Osteoblast (primary cell): ENCODE measurements around the gene DISC1. TPM values are rescaled to one million over a fixed set of nuclear protein-coding genes. Genes with fewer than 3 reads are reported as not detected.

Experiments
- DNase-seq: peaks from one replicate; pipeline ENCODE4 v3.0.0; 2011; ENCODE audit warnings: low spot score, mixed read lengths; ENCODE audit not compliant: insufficient read length; ENCODE audit errors: missing footprints
- H2AFZ ChIP-seq: 2 replicates; pipeline ENCODE4 v1.6.0; 2011; ENCODE audit warnings: mild to moderate bottlenecking, low read length
- H3K27ac ChIP-seq: 2 replicates; pipeline ENCODE4 v1.5.1; 2011; ENCODE audit warnings: mild to moderate bottlenecking, low read depth, low read length, moderate library complexity
- H3K27me3 ChIP-seq: 2 replicates; pipeline ENCODE4 v1.6.0; 2012; ENCODE audit warnings: mild to moderate bottlenecking, control low read depth, inconsistent platforms, low read length, moderate library complexity; ENCODE audit not compliant: insufficient read depth
- H3K36me3 ChIP-seq: 2 replicates; pipeline ENCODE4 v1.5.1; 2011; ENCODE audit warnings: mild to moderate bottlenecking, low read length, control low read depth, moderate library complexity; ENCODE audit not compliant: insufficient read depth
- H3K4me1 ChIP-seq: 2 replicates; pipeline ENCODE4 v1.5.1; 2011; ENCODE audit warnings: mild to moderate bottlenecking, low read length, control low read depth, moderate library complexity; ENCODE audit not compliant: insufficient read depth
- H3K4me2 ChIP-seq: 2 replicates; pipeline ENCODE4 v1.6.0; 2011; ENCODE audit warnings: mild to moderate bottlenecking, low read length; ENCODE audit not compliant: insufficient read depth
- H3K4me3 ChIP-seq: fragments of 200-600 bp; sonication (generic); 3 replicates; pipeline ENCODE4 v1.5.1; 2012; ENCODE audit warnings: mild to moderate bottlenecking, low read length, inconsistent platforms; ENCODE audit not compliant: insufficient read depth
- H3K79me2 ChIP-seq: 2 replicates; pipeline ENCODE4 v1.6.0; 2012; ENCODE audit warnings: mild to moderate bottlenecking, low read length, control low read depth, inconsistent platforms; ENCODE audit not compliant: insufficient read depth
- H3K9me3 ChIP-seq: 2 replicates; pipeline ENCODE4 v1.5.1; 2011; ENCODE audit warnings: low read depth, low read length, control low read depth
- H4K20me1 ChIP-seq: 2 replicates; pipeline ENCODE4 v1.6.0; 2012; ENCODE audit warnings: mild to moderate bottlenecking, low read length, control low read depth; ENCODE audit not compliant: insufficient read depth
- total RNA-seq: library from RNA; depleted of rRNA; stranded (reverse); fragments of >200 nt; gene quantifications from 2 replicates; pipeline ENCODE4 v1.2.3, GENCODE V29; 2012
- TF ChIP-seq, protein P1 (sequence below): IDR thresholded peaks from 2 replicates; pipeline ENCODE4 v1.5.1; 2011; ENCODE audit warnings: mild to moderate bottlenecking, low read depth, low read length, moderate library complexity; ENCODE audit errors: extremely low read depth

Gene DISC1
- total RNA-seq, 1 donor, result 11.9 TPM

DNA sequence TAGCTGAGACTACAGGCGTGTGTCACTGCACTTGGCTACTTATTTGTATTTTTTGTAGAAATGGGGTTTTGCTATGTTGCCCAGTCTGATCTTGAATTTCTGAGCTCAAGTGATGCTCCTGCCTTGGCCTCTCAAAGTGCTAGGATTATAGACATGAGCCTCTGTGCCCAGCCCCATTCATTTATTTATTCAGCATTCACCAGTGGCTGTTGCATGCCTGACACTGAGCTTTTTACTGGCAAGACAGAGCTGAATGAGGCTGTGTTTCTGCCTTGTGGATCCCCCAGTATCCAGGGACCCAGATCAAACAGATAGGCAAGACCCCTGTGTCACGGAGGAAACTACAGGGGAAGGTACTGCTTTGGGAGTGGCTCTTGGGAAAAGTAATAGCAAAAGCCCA, 109.4 kb downstream of the DISC1 start:
- Histone ChIP-seq H3K27ac (no peak overlapping the region), H3K79me2 (no peaks in the 10 kb centered on the region), H3K27me3 (no peaks in the 10 kb centered on the region), H3K4me2 (no peak overlapping the region), H3K4me1 (no peaks in the 10 kb centered on the region), H2AFZ (no peak overlapping the region), H3K36me3 (no peaks in the 10 kb centered on the region), H3K9me3 (no peaks in the 10 kb centered on the region), H3K4me3 (no peak overlapping the region), H4K20me1 (peaks cover 3% of the 10 kb centered on the region)
- no peak for DNase-seq
- TF ChIP-seq, protein P1, sequence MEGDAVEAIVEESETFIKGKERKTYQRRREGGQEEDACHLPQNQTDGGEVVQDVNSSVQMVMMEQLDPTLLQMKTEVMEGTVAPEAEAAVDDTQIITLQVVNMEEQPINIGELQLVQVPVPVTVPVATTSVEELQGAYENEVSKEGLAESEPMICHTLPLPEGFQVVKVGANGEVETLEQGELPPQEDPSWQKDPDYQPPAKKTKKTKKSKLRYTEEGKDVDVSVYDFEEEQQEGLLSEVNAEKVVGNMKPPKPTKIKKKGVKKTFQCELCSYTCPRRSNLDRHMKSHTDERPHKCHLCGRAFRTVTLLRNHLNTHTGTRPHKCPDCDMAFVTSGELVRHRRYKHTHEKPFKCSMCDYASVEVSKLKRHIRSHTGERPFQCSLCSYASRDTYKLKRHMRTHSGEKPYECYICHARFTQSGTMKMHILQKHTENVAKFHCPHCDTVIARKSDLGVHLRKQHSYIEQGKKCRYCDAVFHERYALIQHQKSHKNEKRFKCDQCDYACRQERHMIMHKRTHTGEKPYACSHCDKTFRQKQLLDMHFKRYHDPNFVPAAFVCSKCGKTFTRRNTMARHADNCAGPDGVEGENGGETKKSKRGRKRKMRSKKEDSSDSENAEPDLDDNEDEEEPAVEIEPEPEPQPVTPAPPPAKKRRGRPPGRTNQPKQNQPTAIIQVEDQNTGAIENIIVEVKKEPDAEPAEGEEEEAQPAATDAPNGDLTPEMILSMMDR, result no peak

DNA sequence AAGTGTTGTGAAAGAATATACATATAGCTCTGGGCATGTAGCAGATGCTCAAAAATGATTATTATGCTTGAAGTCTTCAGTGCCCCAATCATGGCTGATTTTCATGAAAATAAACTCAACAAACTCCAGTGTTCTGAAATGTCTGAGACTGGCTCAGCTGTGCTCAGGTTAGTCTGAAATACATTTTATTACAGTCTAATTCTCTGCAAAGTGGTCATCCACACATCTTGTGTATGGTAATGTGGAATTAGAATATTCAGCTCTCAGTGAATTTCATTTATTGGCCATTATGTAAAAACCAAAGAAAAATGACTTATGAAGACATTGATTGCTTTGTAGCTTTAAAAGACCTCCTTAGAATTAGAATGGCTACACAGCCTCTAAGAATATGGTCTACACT, 109.9 kb downstream of the DISC1 start:
- no peaks in the 10 kb centered on the region for H3K27me3 ChIP-seq
- no peak overlapping the region for H2AFZ ChIP-seq
- H3K4me3 ChIP-seq, result no peak overlapping the region
- TF ChIP-seq, protein P1, result no peak
- H3K36me3 ChIP-seq, result no peaks in the 10 kb centered on the region
- H3K9me3 ChIP-seq, result no peaks in the 10 kb centered on the region
- no peak for DNase-seq
- peaks cover 3% of the 10 kb centered on the region for H4K20me1 ChIP-seq
- H3K79me2 ChIP-seq, result no peaks in the 10 kb centered on the region
- no peak overlapping the region for H3K4me2 ChIP-seq
- no peak overlapping the region for H3K27ac ChIP-seq
- no peaks in the 10 kb centered on the region for H3K4me1 ChIP-seq

- Histone ChIP-seq H3K4me1 (no peaks in the 10 kb centered on the region), H4K20me1 (no peaks in the 10 kb centered on the region), H3K9me3 (no peaks in the 10 kb centered on the region), H3K4me3 (no peak overlapping the region), H2AFZ (no peak overlapping the region), H3K4me2 (no peak overlapping the region), H3K27ac (no peak overlapping the region), H3K79me2 (no peaks in the 10 kb centered on the region), H3K36me3 (no peaks in the 10 kb centered on the region), H3K27me3 (no peaks in the 10 kb centered on the region)
- TF ChIP-seq, protein P1, result no peak
- no peak for DNase-seq
Observed at GRCh38 chr1:231738554-231738953, 112.0 kb downstream of the DISC1 start.

GRCh38 chr1:231743966-231744365, 117.4 kb downstream of the DISC1 start:
- Histone ChIP-seq H3K36me3 (no peaks in the 10 kb centered on the region), H3K4me1 (no peaks in the 10 kb centered on the region), H4K20me1 (no peaks in the 10 kb centered on the region), H3K27ac (no peak overlapping the region), H3K4me3 (no peak overlapping the region), H3K27me3 (no peaks in the 10 kb centered on the region), H2AFZ (no peak overlapping the region), H3K79me2 (no peaks in the 10 kb centered on the region), H3K9me3 (no peaks in the 10 kb centered on the region), H3K4me2 (no peak overlapping the region)
- TF ChIP-seq, protein P1, result no peak
- DNase-seq, result no peak
